HCT116 (cell line): ENCODE results near the gene IL17RE. TPM values are rescaled to one million over a fixed set of nuclear protein-coding genes. Genes with fewer than 3 reads are reported as not detected.
A peak's percentile ranks its signal among the peaks of the same experiment; 100 is the strongest.

ENCODE experiments used
- ATAC-seq: fragments of 200-7000 bp; cut with Tn5 transposase; 2 replicates; pipeline ENCODE4 v1.9.1; 2020; ENCODE audit warnings: mild to moderate bottlenecking, moderate library complexity
- BruUV-seq: library from RNA; stranded (reverse); fragments of 400-500 nt; replicated peaks from 2 replicates; lab custom pipeline; 2021; lab: Mats Ljungman, UMichigan
- CTCF ChIA-PET: fragments of 300-600 bp; sonication (Branson Sonifier 250); formaldehyde crosslinking; loops from one replicate; lab custom pipeline; 2021; ENCODE audit warnings: antibody characterized with exemption; lab: Charles Lee
- POLR2A ChIA-PET: fragments of 300-600, 350-600 bp; sonication (Branson Sonifier 250); formaldehyde crosslinking; loops from one replicate; lab custom pipeline; 2021; ENCODE audit warnings: antibody characterized with exemption; lab: Charles Lee
- RAD21 ChIA-PET, 2 experiments: fragments of 300-600 bp; sonication (Branson Sonifier 250); formaldehyde crosslinking; loops; one replicate each; lab custom pipeline; 2023; ENCODE audit warnings: low total read pairs in 2 of 2; ENCODE audit not compliant: uncharacterized antibody in 2 of 2, unreplicated experiment in 2 of 2, low non-redundant PET in 1 of 2; lab: Charles Lee
- DNase-seq: peaks from one replicate; pipeline ENCODE4 v3.0.0-alpha.2; 2010; ENCODE audit warnings: low read depth, low spot score
- H2AFZ ChIP-seq: fragments of 200-600 bp; shearing (Covaris generic), sonication (generic); 2 replicates; pipeline ENCODE4 v1.6.1; 2017; ENCODE audit warnings: low read depth, mixed run types, mixed read lengths, antibody characterized with exemption, low read length; ENCODE audit not compliant: poor library complexity, severe bottlenecking
- H3K27ac ChIP-seq: 2 replicates; pipeline ENCODE4 v1.5.1; 2012; ENCODE audit warnings: low read depth, low read length
- H3K27me3 ChIP-seq: fragments of 200-600 bp; sonication (generic); 2 replicates; pipeline ENCODE4 v1.6.1; 2016; ENCODE audit warnings: mixed run types, low read length, mixed read lengths; ENCODE audit not compliant: insufficient read depth
- H3K36me3 ChIP-seq, 2 experiments: fragments of 200-500 bp in 1 of 2; fragments of 200-600 bp in 1 of 2; sonication (Bioruptor generic) in 1 of 2; sonication (generic) in 1 of 2; 2 replicates each; pipeline versions ENCODE4 v1.5.1 to v1.6.1; 2014 to 2016; ENCODE audit warnings: low read length in 2 of 2, inconsistent platforms in 1 of 2, mixed read lengths in 1 of 2, mixed run types in 1 of 2; ENCODE audit not compliant: insufficient read depth in 2 of 2, control insufficient read depth in 1 of 2
- H3K4me1 ChIP-seq, 2 experiments: fragments of 200-600 bp in 1 of 2; sonication (generic) in 1 of 2; 2 replicates each; pipeline versions ENCODE4 v1.5.1 to v1.6.1; 2012 to 2017; ENCODE audit warnings: low read length in 2 of 2, inconsistent platforms in 1 of 2, mild to moderate bottlenecking in 1 of 2, mixed read lengths in 1 of 2, mixed run types in 1 of 2, moderate library complexity in 1 of 2; ENCODE audit not compliant: insufficient read depth in 2 of 2, control insufficient read depth in 1 of 2
- H3K4me2 ChIP-seq: fragments of 200-600 bp; sonication (generic); 2 replicates; pipeline ENCODE4 v1.6.1; 2017; ENCODE audit warnings: mixed run types, low read length, mixed read lengths
- H3K4me3 ChIP-seq, 2 experiments: fragments of 200-600 bp in 1 of 2; sonication (generic) in 1 of 2; replicated peaks in 1 of 2; 2 replicates each; pipeline ENCODE4 v1.5.1; 2011 to 2016; ENCODE audit warnings: low read length in 2 of 2, control low read depth in 1 of 2, low read depth in 1 of 2, mild to moderate bottlenecking in 1 of 2, mixed read lengths in 1 of 2, mixed run types in 1 of 2
- H3K79me2 ChIP-seq: fragments of 200-600 bp; sonication (generic); 2 replicates; pipeline ENCODE4 v1.6.1; 2017; ENCODE audit warnings: mild to moderate bottlenecking, mixed run types, low read length, moderate library complexity, mixed read lengths; ENCODE audit not compliant: insufficient read depth
- H3K9ac ChIP-seq: fragments of 200-600 bp; sonication (generic); 2 replicates; pipeline ENCODE4 v1.6.1; 2016; ENCODE audit warnings: low read length, mixed read lengths
- H3K9me2 ChIP-seq: fragments of 200-600 bp; sonication (generic), shearing (Covaris generic); 2 replicates; pipeline ENCODE4 v1.6.1; 2017; ENCODE audit warnings: mixed run types, mild to moderate bottlenecking, moderate library complexity; ENCODE audit not compliant: insufficient read depth
- H3K9me3 ChIP-seq, 2 experiments: fragments of 200-500 bp in 1 of 2; fragments of 200-600 bp in 1 of 2; sonication (Bioruptor generic) in 1 of 2; sonication (generic) in 1 of 2; 2 replicates each; pipeline ENCODE4 v1.6.1; 2014 to 2017; ENCODE audit warnings: low read length in 2 of 2, mixed read lengths in 2 of 2, inconsistent platforms in 1 of 2, low read depth in 1 of 2, mild to moderate bottlenecking in 1 of 2, mixed run types in 1 of 2, moderate library complexity in 1 of 2; ENCODE audit not compliant: control insufficient read depth in 1 of 2, insufficient read depth in 1 of 2
- H4K20me1 ChIP-seq: fragments of 200-600 bp; sonication (generic), shearing (Covaris generic); 2 replicates; pipeline ENCODE4 v1.6.1; 2017; ENCODE audit warnings: mixed run types, mild to moderate bottlenecking, moderate library complexity; ENCODE audit not compliant: insufficient read depth
- CBX3 ChIP-seq: IDR thresholded peaks from 2 replicates; pipeline ENCODE4 v1.6.1; 2012; ENCODE audit warnings: low read depth
- CEBPB ChIP-seq: IDR thresholded peaks from 2 replicates; pipeline ENCODE4 v1.6.1; 2012; ENCODE audit warnings: low read depth
- EGR1 ChIP-seq: IDR thresholded peaks from 2 replicates; pipeline ENCODE4 v1.6.1; 2012; ENCODE audit warnings: low read depth
- ELF1 ChIP-seq: IDR thresholded peaks from 2 replicates; pipeline ENCODE4 v1.6.1; 2012; ENCODE audit warnings: low read depth, borderline replicate concordance
- EZH2 ChIP-seq: fragments of 200-600 bp; sonication (generic); IDR thresholded peaks from 2 replicates; pipeline ENCODE4 v1.6.1; 2017; ENCODE audit warnings: antibody characterized with exemption, mixed run types
- EZH2phosphoT487 ChIP-seq: fragments of 200-600 bp; IDR thresholded peaks from 2 replicates; pipeline ENCODE4 v1.6.1; 2018; ENCODE audit warnings: antibody characterized with exemption, borderline replicate concordance
- FOSL1 ChIP-seq: IDR thresholded peaks from 2 replicates; pipeline ENCODE4 v1.6.1; 2012; ENCODE audit warnings: low read depth
- JUND ChIP-seq: IDR thresholded peaks from 2 replicates; pipeline ENCODE4 v1.6.1; 2012
- POLR2A ChIP-seq: IDR thresholded peaks from 2 replicates; pipeline ENCODE4 v1.7.0; 2011; ENCODE audit warnings: borderline replicate concordance; ENCODE audit not compliant: insufficient read depth, insufficient read length; ENCODE audit errors: extremely low read depth
- POLR2AphosphoS5 ChIP-seq: IDR thresholded peaks from 2 replicates; pipeline ENCODE4 v1.6.1; 2011; ENCODE audit warnings: mild to moderate bottlenecking, low read depth, low read length, moderate library complexity
- SIN3A ChIP-seq: IDR thresholded peaks from 2 replicates; pipeline ENCODE4 v1.6.1; 2012; ENCODE audit warnings: low read depth
- SP1 ChIP-seq: IDR thresholded peaks from 2 replicates; pipeline ENCODE4 v1.6.1; 2012; ENCODE audit warnings: low read depth
- SRF ChIP-seq: IDR thresholded peaks from 2 replicates; pipeline ENCODE4 v1.6.1; 2012; ENCODE audit warnings: low read depth
- TCF7L2 ChIP-seq: IDR thresholded peaks from 2 replicates; pipeline ENCODE4 v1.7.0; 2011; ENCODE audit warnings: borderline replicate concordance, inconsistent platforms; ENCODE audit not compliant: insufficient read depth, insufficient read length; ENCODE audit errors: extremely low read depth
- YY1 ChIP-seq: IDR thresholded peaks from 2 replicates; pipeline ENCODE4 v1.6.1; 2011; ENCODE audit warnings: low read length, low read depth, moderate library complexity, mild to moderate bottlenecking; ENCODE audit not compliant: insufficient replicate concordance; ENCODE audit errors: extremely low read depth
- intact Hi-C: fragments of 100-400 bp; cut with micrococcal nuclease; formaldehyde crosslinking; loops from 2 replicates; pipeline ENCODE4 v1.10.0; 2022
- total RNA-seq: library from RNA; stranded (reverse); gene quantifications from one replicate; pipeline ENCODE4 v1.2.1, GENCODE V29; 2021; ENCODE audit not compliant: unreplicated experiment
- TF ChIP-seq, protein P1 (sequence below), 3 experiments: fragments of 200-600 bp in 1 of 3; sonication (generic) in 1 of 3; IDR thresholded peaks in 2 of 3; conservative IDR thresholded peaks in 1 of 3; 2 replicates each; pipeline ENCODE4 v1.5.1; 2012 to 2017; ENCODE audit warnings: low read depth in 2 of 3, low read length in 2 of 3, antibody characterized with exemption in 1 of 3, borderline replicate concordance in 1 of 3, control low read depth in 1 of 3, mild to moderate bottlenecking in 1 of 3, mixed read lengths in 1 of 3, mixed run types in 1 of 3, moderate library complexity in 1 of 3; ENCODE audit not compliant: insufficient read depth in 1 of 3
- TF ChIP-seq, protein P2 (sequence below): IDR thresholded peaks from 2 replicates; pipeline ENCODE4 v1.6.1; 2012

Gene IL17RE
- total RNA-seq, 1 experiment from 2014 or later, result 14.3 TPM

- ChIA-PET RAD21 (no interaction called here), POLR2A (no interaction called here), CTCF (no interaction called here)
- peaks cover 6% of the 10 kb centered on the region; the same call in 1 of the 2 replicates for H3K79me2 ChIP-seq
- H3K27me3 ChIP-seq, result no peaks in the 10 kb centered on the region
- H3K4me1 ChIP-seq, result peaks cover 7 to 28% of the 10 kb centered on the region in 2 experiments; a peak in 3 of 4 replicates
- H3K9me2 ChIP-seq, result no peaks in the 10 kb centered on the region
- intact Hi-C loops, result loop anchor here (10.0 kb wide), 1 partner anchor 281 kb away; no protein-coding TSS in a partner anchor
- H3K27ac ChIP-seq, result no peak overlapping the region
- no peaks in the 10 kb centered on the region for H3K9me3 ChIP-seq
- no TSS peak for BruUV-seq
- no peak overlapping the region for H2AFZ ChIP-seq
- ATAC-seq, result no peak
- H3K9ac ChIP-seq, result no peak overlapping the region
- TF ChIP-seq FOSL1 (no peak), POLR2AphosphoS5 (0 out of 2 replicates have a peak, but pooled peaks have one; percentile 3), POLR2A (no peak)
- TF ChIP-seq, protein P1, sequence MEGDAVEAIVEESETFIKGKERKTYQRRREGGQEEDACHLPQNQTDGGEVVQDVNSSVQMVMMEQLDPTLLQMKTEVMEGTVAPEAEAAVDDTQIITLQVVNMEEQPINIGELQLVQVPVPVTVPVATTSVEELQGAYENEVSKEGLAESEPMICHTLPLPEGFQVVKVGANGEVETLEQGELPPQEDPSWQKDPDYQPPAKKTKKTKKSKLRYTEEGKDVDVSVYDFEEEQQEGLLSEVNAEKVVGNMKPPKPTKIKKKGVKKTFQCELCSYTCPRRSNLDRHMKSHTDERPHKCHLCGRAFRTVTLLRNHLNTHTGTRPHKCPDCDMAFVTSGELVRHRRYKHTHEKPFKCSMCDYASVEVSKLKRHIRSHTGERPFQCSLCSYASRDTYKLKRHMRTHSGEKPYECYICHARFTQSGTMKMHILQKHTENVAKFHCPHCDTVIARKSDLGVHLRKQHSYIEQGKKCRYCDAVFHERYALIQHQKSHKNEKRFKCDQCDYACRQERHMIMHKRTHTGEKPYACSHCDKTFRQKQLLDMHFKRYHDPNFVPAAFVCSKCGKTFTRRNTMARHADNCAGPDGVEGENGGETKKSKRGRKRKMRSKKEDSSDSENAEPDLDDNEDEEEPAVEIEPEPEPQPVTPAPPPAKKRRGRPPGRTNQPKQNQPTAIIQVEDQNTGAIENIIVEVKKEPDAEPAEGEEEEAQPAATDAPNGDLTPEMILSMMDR (IDR thresholded peaks at IDR 0.05 in 2 of 3, conservative IDR thresholded peaks at IDR 0.05 in 1 of 3; ENCODE audit: borderline replicate concordance in 1 of 3, insufficient read depth in 1 of 3, low read depth in 2 of 3, low read length in 2 of 3), result no peak
- no peaks in the 10 kb centered on the region for H4K20me1 ChIP-seq
- H3K4me2 ChIP-seq, result no peak overlapping the region
- H3K4me3 ChIP-seq, result no peak overlapping the region
- H3K36me3 ChIP-seq, result peaks cover 0 to 6% of the 10 kb centered on the region in 2 experiments; a peak in 1 of 4 replicates
- no peak for DNase-seq
These were observed 41.6 kb downstream of the IL17RE start for GRCh38 chr3:9944271-9944670.

DNA sequence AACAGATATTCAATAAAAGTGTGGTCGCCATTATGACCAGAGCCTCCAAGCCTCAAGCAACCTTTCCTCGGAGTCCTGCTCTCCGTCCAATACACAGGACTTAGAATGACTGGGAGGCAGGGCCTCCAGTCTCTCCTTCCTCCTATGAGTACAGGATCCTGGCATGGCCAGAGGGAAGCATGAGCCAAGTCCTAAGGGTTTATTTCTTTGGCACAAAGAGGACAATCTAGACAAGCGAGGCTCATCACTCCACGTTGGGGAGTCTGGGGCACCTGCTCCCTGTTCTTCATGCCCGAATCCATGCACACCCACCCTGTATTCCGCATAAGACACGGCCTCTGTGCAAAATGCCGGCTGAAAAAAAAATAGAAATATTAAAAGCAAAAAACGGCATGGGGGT is 42.7 kb downstream of the IL17RE start:
- Histone ChIP-seq H3K4me3 (peak overlapping the region; percentile 66 to 84), H3K4me1 (peaks cover 7 to 28% of the 10 kb centered on the region in 2 experiments; a peak in 3 of 4 replicates), H3K4me2 (peak overlapping the region; percentile 94), H4K20me1 (no peaks in the 10 kb centered on the region), H2AFZ (no peak overlapping the region), H3K9ac (peak overlapping the region; percentile 85), H3K9me3 (no peaks in the 10 kb centered on the region), H3K9me2 (no peaks in the 10 kb centered on the region), H3K27me3 (no peaks in the 10 kb centered on the region), H3K27ac (peak overlapping the region; percentile 98; the same call in 1 of the 2 replicates), H3K36me3 (peaks cover 0 to 6% of the 10 kb centered on the region in 2 experiments; a peak in 1 of 4 replicates), H3K79me2 (peaks cover 6% of the 10 kb centered on the region; the same call in 1 of the 2 replicates)
- ChIA-PET CTCF (interaction anchor here (1.4 to 2.1 kb wide), 2 partner anchors 12 to 91 kb away, joined by 4 to 65 read pairs; partner anchors contain the start of gene CRELD1), RAD21 (no interaction called here), POLR2A (interaction anchor here (1.7 kb wide), 1 partner anchor 42 kb away, joined by 7 read pairs; the partner anchor contains the start of gene EMC3)
- BruUV-seq, result no TSS peak
- ATAC-seq, result no peak
- intact Hi-C loops, result loop anchor here (5.0 to 10.0 kb wide), 3 partner anchors 228 to 443 kb away; no protein-coding TSS in a partner anchor
- no peak for DNase-seq
- no peak for TF ChIP-seq SRF
- TF ChIP-seq EZH2phosphoT487, result no peak
- no peak for TF ChIP-seq POLR2AphosphoS5
- no peak for TF ChIP-seq CBX3
- no peak for TF ChIP-seq SIN3A
- no peak for TF ChIP-seq ELF1
- TF ChIP-seq YY1, result no peak
- TF ChIP-seq, protein P2, sequence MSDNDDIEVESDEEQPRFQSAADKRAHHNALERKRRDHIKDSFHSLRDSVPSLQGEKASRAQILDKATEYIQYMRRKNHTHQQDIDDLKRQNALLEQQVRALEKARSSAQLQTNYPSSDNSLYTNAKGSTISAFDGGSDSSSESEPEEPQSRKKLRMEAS, result no peak
- TF ChIP-seq SP1, result no peak
- TF ChIP-seq TCF7L2, result no peak
- no peak for TF ChIP-seq EZH2
- TF ChIP-seq CEBPB, result no peak
- no peak for TF ChIP-seq JUND
- no peak for TF ChIP-seq FOSL1
- TF ChIP-seq POLR2A, result no peak
- no peak for TF ChIP-seq EGR1
